H1 (cell line): Measurements from ENCODE around the gene RAMP3. TPM values are rescaled to one million over a fixed set of nuclear protein-coding genes. Genes with fewer than 3 reads are reported as not detected.

Experiments
- ATF3 ChIP-seq: IDR thresholded peaks from 2 replicates; pipeline ENCODE4 v1.6.1; 2011; ENCODE audit warnings: low read depth, mild to moderate bottlenecking, low read length; ENCODE audit not compliant: insufficient read depth
- EGR1 ChIP-seq: IDR thresholded peaks from 2 replicates; pipeline ENCODE4 v1.6.1; 2011; ENCODE audit warnings: low read depth, low read length, borderline replicate concordance
- NRF1 ChIP-seq: IDR thresholded peaks from 2 replicates; pipeline ENCODE4 v1.6.1; 2011; ENCODE audit warnings: mild to moderate bottlenecking, low read depth, low read length, improper control_type of control experiment
- SIN3A ChIP-seq, 2 experiments: IDR thresholded peaks in 1 of 2; conservative IDR thresholded peaks in 1 of 2; 2 replicates each; pipeline ENCODE4 v1.6.1; 2011 to 2012; ENCODE audit warnings: low read length in 2 of 2, improper control_type of control experiment in 1 of 2, low read depth in 1 of 2, mild to moderate bottlenecking in 1 of 2
- SP1 ChIP-seq: IDR thresholded peaks from 2 replicates; pipeline ENCODE4 v1.6.1; 2011; ENCODE audit warnings: low read depth, low read length
- USF2 ChIP-seq: IDR thresholded peaks from 2 replicates; pipeline ENCODE4 v1.6.1; 2011; ENCODE audit warnings: low read length, improper control_type of control experiment
- polyA plus RNA-seq, 7 experiments: library from polyadenylated mRNA; depleted of rRNA in 3 of 7; stranded (reverse) in 5 of 7; unstranded in 2 of 7; fragments of >200 nt in 5 of 7; fragments of 200-250 nt in 2 of 7; gene quantifications; 1 replicate in 5 of 7; 2 replicates in 1 of 7; 4 replicates in 1 of 7; pipeline versions ENCODE4 v1.2.1 to v1.2.3, GENCODE V29; 2011 to 2013; ENCODE audit warnings: missing spikeins in 2 of 7, mixed read lengths in 2 of 7
- total RNA-seq: library from RNA; stranded (reverse); fragmentation: NEBNext Ultra II Directional; extraction: Animal tissue kit (Norgen Biotek cat#: 25700); gene quantifications from 2 replicates; pipeline ENCODE4 v1.2.1, GENCODE V29; 2021

The RAMP3 gene
- total and polyA plus RNA-seq, 2 of the 8 experiments (the other 6 are each of a cell fraction or from before 2014, with no cell fraction given), result 0.88 to 0.98 TPM

DNA sequence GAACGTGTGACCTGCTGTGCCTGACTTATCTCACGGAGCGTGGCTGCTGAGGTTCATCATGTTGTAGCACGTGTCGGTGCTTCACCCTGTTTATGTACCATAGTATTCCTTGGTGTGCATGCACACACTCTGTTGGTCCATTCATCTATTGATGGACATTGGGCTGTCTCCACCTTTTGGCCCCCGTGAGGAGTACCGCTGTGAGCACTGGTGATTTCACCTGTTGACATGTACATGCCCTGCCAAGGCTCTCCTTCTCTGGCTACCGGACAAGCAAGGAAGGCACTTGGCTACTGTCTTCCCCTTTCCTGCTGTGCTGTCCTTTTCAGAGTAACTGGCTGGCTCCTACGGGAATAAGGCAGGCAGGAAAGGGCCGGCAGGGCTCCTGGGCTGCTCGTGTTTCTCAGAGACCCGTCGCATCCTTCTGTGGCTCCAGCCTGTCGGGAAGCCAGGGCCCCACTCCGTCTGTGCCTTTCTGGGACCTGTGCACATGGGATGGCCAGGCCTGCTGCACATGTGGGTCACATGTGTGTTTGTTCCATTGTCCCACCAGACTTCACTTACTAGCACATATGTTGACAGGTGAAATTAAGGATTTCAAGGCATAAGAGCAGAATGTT is 28.3 kb upstream of the RAMP3 start (continued):
- TF ChIP-seq ATF3 (no peak), USF2 (no peak), SP1 (no peak), SIN3A (conservative IDR thresholded peaks at IDR 0.05 in 1 of 2, IDR thresholded peaks at IDR 0.05 in 1 of 2; ENCODE audit: low read depth in 1 of 2, low read length in 2 of 2) (no peak), EGR1 (no peak), NRF1 (no peak)
